ENCODE measurements around the gene RNF169.

RNF169 gene

DNA sequence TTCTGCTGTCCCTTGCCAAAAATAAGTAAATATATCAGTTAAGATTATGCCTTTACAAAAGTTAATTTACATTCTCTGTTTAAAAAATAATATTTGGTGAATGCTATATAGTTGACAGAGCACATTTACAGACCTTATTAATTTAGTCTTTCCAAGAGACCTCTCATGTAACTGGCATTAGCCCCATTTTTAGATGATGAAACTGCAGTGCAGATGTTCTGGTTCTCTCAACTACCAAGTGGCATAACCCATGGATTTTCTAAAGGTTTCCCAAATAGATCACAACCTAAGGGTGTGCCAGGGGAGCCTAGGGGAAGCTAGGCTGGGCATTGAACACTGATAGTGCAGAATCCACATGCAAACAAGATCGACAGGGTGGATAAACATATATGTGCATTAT is 88.5 kb downstream of the RNF169 start:
- DNase-seq (ENCODE audit: low read depth): no peak
- no peak overlapping the region for H3K4me3 ChIP-seq (ENCODE audit: low read depth, low read length)
- TF ChIP-seq, protein P1, sequence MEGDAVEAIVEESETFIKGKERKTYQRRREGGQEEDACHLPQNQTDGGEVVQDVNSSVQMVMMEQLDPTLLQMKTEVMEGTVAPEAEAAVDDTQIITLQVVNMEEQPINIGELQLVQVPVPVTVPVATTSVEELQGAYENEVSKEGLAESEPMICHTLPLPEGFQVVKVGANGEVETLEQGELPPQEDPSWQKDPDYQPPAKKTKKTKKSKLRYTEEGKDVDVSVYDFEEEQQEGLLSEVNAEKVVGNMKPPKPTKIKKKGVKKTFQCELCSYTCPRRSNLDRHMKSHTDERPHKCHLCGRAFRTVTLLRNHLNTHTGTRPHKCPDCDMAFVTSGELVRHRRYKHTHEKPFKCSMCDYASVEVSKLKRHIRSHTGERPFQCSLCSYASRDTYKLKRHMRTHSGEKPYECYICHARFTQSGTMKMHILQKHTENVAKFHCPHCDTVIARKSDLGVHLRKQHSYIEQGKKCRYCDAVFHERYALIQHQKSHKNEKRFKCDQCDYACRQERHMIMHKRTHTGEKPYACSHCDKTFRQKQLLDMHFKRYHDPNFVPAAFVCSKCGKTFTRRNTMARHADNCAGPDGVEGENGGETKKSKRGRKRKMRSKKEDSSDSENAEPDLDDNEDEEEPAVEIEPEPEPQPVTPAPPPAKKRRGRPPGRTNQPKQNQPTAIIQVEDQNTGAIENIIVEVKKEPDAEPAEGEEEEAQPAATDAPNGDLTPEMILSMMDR (IDR thresholded peaks at IDR 0.05; ENCODE audit: control insufficient read depth, extremely low read depth, insufficient read depth): no peak

DNA sequence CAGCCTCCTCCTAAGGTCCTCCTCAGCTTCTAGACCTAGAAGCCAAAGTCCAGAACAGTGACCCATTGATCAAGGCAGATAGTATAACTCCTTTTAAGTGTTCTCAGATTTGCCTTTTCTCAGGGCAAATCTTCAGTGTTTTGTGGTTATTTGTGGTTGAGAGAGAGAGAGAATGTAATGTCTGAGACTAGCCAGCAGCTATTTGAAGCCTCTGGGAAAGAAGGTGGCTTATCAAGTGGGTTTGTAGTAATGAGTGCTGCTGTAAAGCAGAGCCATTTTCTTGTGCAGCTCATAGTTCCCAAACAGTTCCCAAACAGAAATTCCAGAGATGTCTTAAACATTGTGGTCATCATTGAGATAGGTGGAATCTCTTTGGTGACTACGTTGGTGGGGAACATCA is 89.5 kb downstream of the RNF169 start:
- no peak overlapping the region for H3K4me3 ChIP-seq (ENCODE audit: low read depth, low read length)
- TF ChIP-seq, protein P1 (IDR thresholded peaks at IDR 0.05; ENCODE audit: control insufficient read depth, extremely low read depth, insufficient read depth): no peak
- no peak for DNase-seq (ENCODE audit: low read depth)

DNA sequence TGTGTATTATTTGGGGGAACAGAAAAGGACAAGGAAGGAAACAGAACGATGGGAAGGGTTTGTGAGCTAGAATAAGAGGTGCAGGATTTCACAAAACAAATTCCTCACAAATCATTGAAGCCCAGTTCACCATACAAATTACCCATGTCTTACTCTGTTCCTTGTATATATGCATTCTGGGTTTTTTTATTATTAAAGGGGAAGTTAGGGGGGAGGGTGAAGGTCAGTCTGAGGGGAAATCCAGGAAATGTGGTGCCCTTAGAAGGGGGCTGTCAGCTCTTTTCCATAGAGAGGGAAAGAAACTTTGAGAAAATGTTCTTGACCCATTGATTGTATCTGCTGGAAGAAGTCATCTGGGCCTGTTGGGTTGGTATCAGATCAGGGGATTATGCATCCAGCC is 90.8 kb downstream of the RNF169 start:
- H3K4me3 ChIP-seq (ENCODE audit: low read depth, low read length): no peak overlapping the region

DNA sequence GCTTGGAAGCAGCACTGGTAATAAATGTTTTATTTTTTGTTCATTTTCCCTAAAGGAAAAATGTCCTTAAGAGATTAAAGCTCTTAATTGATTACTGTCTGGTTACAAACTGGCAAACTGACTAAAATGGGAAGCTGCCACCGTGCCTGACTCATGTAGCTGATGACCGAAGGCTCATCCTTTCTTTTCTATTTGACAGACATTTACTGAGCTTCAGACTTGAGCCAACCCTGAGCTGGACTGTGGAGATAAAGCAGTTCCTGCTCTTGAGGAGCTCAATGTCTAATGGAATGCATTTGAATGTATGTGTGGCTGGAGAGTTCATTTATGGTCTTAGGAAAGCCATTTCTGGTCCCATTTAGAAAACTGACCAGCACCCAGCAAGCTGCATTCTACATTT is 91.3 kb downstream of the RNF169 start:
- TF ChIP-seq, protein P1 (IDR thresholded peaks at IDR 0.05; ENCODE audit: control insufficient read depth, extremely low read depth, insufficient read depth): no peak
- DNase-seq (ENCODE audit: low read depth): no peak
- H3K4me3 ChIP-seq (ENCODE audit: low read depth, low read length): no peak overlapping the region

More for the DNA sequence above, 90.8 kb downstream of the RNF169 start:
- DNase-seq (ENCODE audit: low read depth): no peak
- TF ChIP-seq, protein P1 (IDR thresholded peaks at IDR 0.05; ENCODE audit: control insufficient read depth, extremely low read depth, insufficient read depth): no peak

DNA sequence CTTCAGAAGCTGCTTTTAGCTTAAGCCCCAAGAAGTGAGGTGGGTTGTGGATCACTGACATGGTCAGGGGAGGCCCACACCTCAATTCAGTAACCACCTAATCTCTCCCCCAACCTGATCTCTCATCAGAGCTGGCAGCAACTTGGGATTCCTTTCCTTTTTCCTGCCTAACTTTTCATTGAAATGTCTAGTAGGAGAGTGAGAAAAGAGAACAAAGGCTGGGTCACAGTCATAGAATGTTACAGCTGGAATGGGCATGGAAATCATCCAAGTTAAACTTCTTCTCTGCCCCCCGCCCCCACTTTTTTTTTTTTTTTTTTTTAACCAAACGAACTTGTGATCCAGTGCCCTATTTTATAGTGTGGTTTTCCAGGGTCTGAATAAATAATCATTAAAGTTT is 91.8 kb downstream of the RNF169 start:
- no peak overlapping the region for H3K4me3 ChIP-seq (ENCODE audit: low read depth, low read length)
- TF ChIP-seq, protein P1 (IDR thresholded peaks at IDR 0.05; ENCODE audit: control insufficient read depth, extremely low read depth, insufficient read depth): no peak
- no peak for DNase-seq (ENCODE audit: low read depth)

DNA sequence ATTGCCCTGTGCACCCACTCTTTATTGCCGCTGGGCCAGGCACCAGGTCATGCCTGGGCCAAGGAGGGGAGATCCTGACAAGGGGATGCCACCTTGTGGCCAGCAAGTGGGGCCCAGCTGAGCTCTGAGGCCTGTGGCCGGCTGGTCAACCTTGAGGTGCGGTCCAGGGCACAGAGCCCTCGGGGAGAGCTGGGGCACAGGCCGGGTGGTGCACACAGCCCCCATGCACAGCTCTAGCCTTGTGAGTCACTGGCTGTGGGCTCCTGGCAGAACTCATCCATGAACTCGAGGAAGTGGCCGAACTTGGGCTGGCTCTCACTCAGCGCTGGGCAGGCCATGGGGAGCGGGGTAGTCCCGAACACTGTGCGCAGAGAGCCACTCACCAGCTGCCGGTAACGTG is 94.3 kb downstream of the RNF169 start:
- no peak overlapping the region for H3K4me3 ChIP-seq (ENCODE audit: low read depth, low read length)
- DNase-seq (ENCODE audit: low read depth): no peak

DNA sequence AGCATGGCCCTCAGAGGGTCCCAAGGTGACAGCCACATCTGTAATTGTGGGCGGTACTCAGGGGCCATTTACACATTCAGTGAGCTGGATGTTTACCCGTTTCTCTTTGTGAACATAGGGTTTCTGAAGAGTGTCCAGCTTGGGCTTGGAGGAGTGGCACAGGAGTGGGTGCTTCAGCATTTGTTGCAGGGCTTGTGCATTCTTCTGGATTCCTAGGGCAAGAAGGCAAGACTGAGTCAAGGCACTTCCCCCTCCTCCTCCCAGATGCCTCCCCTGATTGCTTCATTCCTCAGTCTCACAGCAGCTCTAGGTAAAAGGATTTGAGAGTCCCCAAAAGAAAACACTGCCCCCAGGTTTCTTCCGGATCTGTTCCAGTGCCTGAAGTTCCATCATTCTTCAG is 95.4 kb downstream of the RNF169 start:
- TF ChIP-seq, protein P1 (IDR thresholded peaks at IDR 0.05; ENCODE audit: control insufficient read depth, extremely low read depth, insufficient read depth): no peak
- DNase-seq (ENCODE audit: low read depth): no peak
- H3K4me3 ChIP-seq (ENCODE audit: low read depth, low read length): no peak overlapping the region

More for the DNA sequence above, 94.3 kb downstream of the RNF169 start:
- TF ChIP-seq, protein P1 (IDR thresholded peaks at IDR 0.05; ENCODE audit: control insufficient read depth, extremely low read depth, insufficient read depth): no peak

Measured in LNCaP clone FGC (cell line).